ENCODE results near the gene PLCG2.
A peak's percentile ranks its signal among the peaks of the same experiment; 100 is the strongest.

Gene PLCG2

DNA sequence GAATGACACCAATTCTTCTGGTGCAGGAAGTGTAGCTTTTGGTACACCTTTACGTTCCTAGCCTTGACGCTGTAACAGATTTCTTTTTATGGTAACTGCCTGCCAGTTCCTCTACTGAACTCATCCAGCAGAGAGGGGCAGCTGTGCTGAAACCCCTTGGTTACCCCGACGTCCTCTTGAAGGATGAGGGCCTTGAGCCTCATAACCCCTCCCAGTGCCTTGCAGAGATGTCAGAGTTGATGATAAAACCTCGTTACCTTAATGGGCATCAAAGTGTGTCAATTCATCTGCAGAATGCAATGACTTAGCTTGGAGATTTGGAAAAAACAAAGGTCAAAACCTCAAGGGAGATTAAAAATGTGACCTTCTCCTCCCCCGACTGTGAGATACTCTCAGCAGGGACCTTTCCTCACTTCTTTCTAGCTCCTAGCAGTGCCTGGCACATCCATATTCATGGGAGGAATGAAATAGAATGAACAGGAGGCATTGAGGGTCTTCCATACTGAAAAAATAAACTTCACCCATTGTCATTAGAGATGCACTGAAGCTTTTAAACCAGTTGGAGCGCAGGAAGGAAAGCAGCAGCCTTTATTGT, 163.0 kb downstream of the PLCG2 start:
- WGBS (ENCODE audit: insufficient coverage), result 98% methylated on average over 5 of the region's 7 CpGs
- H3K4me3 ChIP-seq (ENCODE audit: control insufficient read depth in 1 of 7, extremely low read depth in 1 of 7, insufficient read depth in 4 of 7, low read depth in 2 of 7, low read length in 6 of 7), result no peak overlapping the region
- DNase-seq, result no peak
- no peaks in the 10 kb centered on the region for H3K27me3 ChIP-seq (replicated peaks in 2 of 5; ENCODE audit: control insufficient read depth in 4 of 5, insufficient read depth in 5 of 5, low read length in 4 of 5)
- no peaks in the 10 kb centered on the region for H3K4me1 ChIP-seq (ENCODE audit: control extremely low read depth in 1 of 4, control insufficient read depth in 4 of 4, insufficient read depth in 4 of 4, low read length in 3 of 4)
- ChIA-PET CTCF (interaction anchor here (2.1 to 4.3 kb wide), 4 partner anchors 12 to 289 kb away, joined by 5 to 19 read pairs (median 16); no protein-coding TSS in a partner anchor), POLR2A (interaction anchor here (0.6 kb wide), 1 partner anchor 12 kb away, joined by 3 read pairs; no protein-coding TSS in a partner anchor)
- H3K27ac ChIP-seq (ENCODE audit: insufficient read depth in 1 of 2, low read depth in 1 of 2, low read length in 2 of 2, poor library complexity in 1 of 2, severe bottlenecking in 2 of 2), result no peak overlapping the region
- H3K36me3 ChIP-seq (ENCODE audit: control insufficient read depth in 4 of 4, insufficient read depth in 4 of 4, low read length in 3 of 4), result peaks cover 29 to 73% (median 54%) of the 10 kb centered on the region in 4 experiments
- H3K9me3 ChIP-seq (ENCODE audit: control extremely low read depth in 1 of 5, control insufficient read depth in 4 of 5, insufficient read depth in 2 of 5, low read depth in 1 of 5, low read length in 4 of 5), result no peaks in the 10 kb centered on the region

GRCh38 chr16:81945665-81946064, 166.6 kb downstream of the PLCG2 start:
- 100% methylated on average over 1 of the region's 1 CpG for WGBS (ENCODE audit: insufficient coverage)
- no peak overlapping the region for H3K4me3 ChIP-seq (ENCODE audit: control insufficient read depth in 1 of 7, extremely low read depth in 1 of 7, insufficient read depth in 4 of 7, low read depth in 2 of 7, low read length in 6 of 7)
- CTCF ChIA-PET, result interaction anchor here (2.0 kb wide), 1 partner anchor 10 kb away, joined by 6 read pairs; no protein-coding TSS in a partner anchor

GRCh38 chr16:81946206-81946605, 167.1 kb downstream of the PLCG2 start:
- H3K36me3 ChIP-seq (ENCODE audit: control insufficient read depth in 4 of 4, insufficient read depth in 4 of 4, low read length in 3 of 4), result peaks cover 33 to 88% (median 55%) of the 10 kb centered on the region in 4 experiments
- ChIA-PET POLR2A (no interaction called here), CTCF (interaction anchor here (2.0 kb wide), 1 partner anchor 9 kb away, joined by 6 read pairs; no protein-coding TSS in a partner anchor)
- H3K9me3 ChIP-seq (ENCODE audit: control extremely low read depth in 1 of 5, control insufficient read depth in 4 of 5, insufficient read depth in 2 of 5, low read depth in 1 of 5, low read length in 4 of 5), result peaks cover 0 to 9% (median 4%) of the 10 kb centered on the region in 5 experiments
- 100% methylated on average over 4 of the region's 5 CpGs for WGBS (ENCODE audit: insufficient coverage)
- no peaks in the 10 kb centered on the region for H3K4me1 ChIP-seq (ENCODE audit: control extremely low read depth in 1 of 4, control insufficient read depth in 4 of 4, insufficient read depth in 4 of 4, low read length in 3 of 4)
- no peak for DNase-seq
- H3K4me3 ChIP-seq (ENCODE audit: control insufficient read depth in 1 of 7, extremely low read depth in 1 of 7, insufficient read depth in 4 of 7, low read depth in 2 of 7, low read length in 6 of 7), result no peak overlapping the region
- H3K27ac ChIP-seq (ENCODE audit: insufficient read depth in 1 of 2, low read depth in 1 of 2, low read length in 2 of 2, poor library complexity in 1 of 2, severe bottlenecking in 2 of 2), result no peak overlapping the region
- H3K27me3 ChIP-seq (replicated peaks in 2 of 5; ENCODE audit: control insufficient read depth in 4 of 5, insufficient read depth in 5 of 5, low read length in 4 of 5), result no peaks in the 10 kb centered on the region

More at GRCh38 chr16:81945665-81946064, 166.6 kb downstream of the PLCG2 start:
- no peak for DNase-seq
- peaks cover 0 to 5% (median 0%) of the 10 kb centered on the region in 5 experiments for H3K9me3 ChIP-seq (ENCODE audit: control extremely low read depth in 1 of 5, control insufficient read depth in 4 of 5, insufficient read depth in 2 of 5, low read depth in 1 of 5, low read length in 4 of 5)
- no peak overlapping the region for H3K27ac ChIP-seq (ENCODE audit: insufficient read depth in 1 of 2, low read depth in 1 of 2, low read length in 2 of 2, poor library complexity in 1 of 2, severe bottlenecking in 2 of 2)
- POLR2A ChIA-PET, result no interaction called here
- peaks cover 28 to 82% (median 53%) of the 10 kb centered on the region in 4 experiments for H3K36me3 ChIP-seq (ENCODE audit: control insufficient read depth in 4 of 4, insufficient read depth in 4 of 4, low read length in 3 of 4)
- H3K4me1 ChIP-seq (ENCODE audit: control extremely low read depth in 1 of 4, control insufficient read depth in 4 of 4, insufficient read depth in 4 of 4, low read length in 3 of 4), result no peaks in the 10 kb centered on the region
- H3K27me3 ChIP-seq (replicated peaks in 2 of 5; ENCODE audit: control insufficient read depth in 4 of 5, insufficient read depth in 5 of 5, low read length in 4 of 5), result no peaks in the 10 kb centered on the region

DNA sequence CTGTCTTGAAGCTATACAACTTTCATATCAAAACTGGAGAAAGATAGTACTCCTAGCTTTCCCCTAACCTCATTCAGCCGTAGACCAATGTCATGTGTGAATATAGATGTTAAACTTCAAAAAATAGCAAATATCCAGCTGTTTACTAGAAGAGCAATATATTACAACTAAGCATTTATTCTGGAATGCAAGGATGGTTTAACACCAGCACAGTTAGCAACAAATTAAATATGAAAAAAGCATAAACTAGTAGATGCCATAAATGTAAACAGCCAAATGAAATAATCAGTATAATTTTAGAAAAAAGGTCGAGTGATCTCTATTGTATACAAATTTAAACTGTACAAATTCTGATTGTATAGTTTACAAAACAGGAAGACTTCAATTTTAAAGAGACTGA, 172.5 kb downstream of the PLCG2 start:
- Histone ChIP-seq H3K4me3 (ENCODE audit: control insufficient read depth in 1 of 7, extremely low read depth in 1 of 7, insufficient read depth in 4 of 7, low read depth in 2 of 7, low read length in 6 of 7) (no peak overlapping the region), H3K36me3 (ENCODE audit: control insufficient read depth in 4 of 4, insufficient read depth in 4 of 4, low read length in 3 of 4) (peaks cover 27 to 80% (median 51%) of the 10 kb centered on the region in 4 experiments), H3K27me3 (replicated peaks in 2 of 5; ENCODE audit: control insufficient read depth in 4 of 5, insufficient read depth in 5 of 5, low read length in 4 of 5) (no peaks in the 10 kb centered on the region), H3K27ac (ENCODE audit: insufficient read depth in 1 of 2, low read depth in 1 of 2, low read length in 2 of 2, poor library complexity in 1 of 2, severe bottlenecking in 2 of 2) (no peak overlapping the region), H3K9me3 (ENCODE audit: control extremely low read depth in 1 of 5, control insufficient read depth in 4 of 5, insufficient read depth in 2 of 5, low read depth in 1 of 5, low read length in 4 of 5) (peaks cover 0 to 26% (median 6%) of the 10 kb centered on the region in 5 experiments), H3K4me1 (ENCODE audit: control extremely low read depth in 1 of 4, control insufficient read depth in 4 of 4, insufficient read depth in 4 of 4, low read length in 3 of 4) (peaks cover 0 to 7% (median 1%) of the 10 kb centered on the region in 4 experiments)
- POLR2A ChIA-PET, result no interaction called here
- peak in 2 of 3 donors; percentile 9 to 18 for DNase-seq
- WGBS (ENCODE audit: insufficient coverage), result no CpG with 5 or more reads among the region's 2 CpGs
- CTCF ChIA-PET, result interaction anchor here (3.3 kb wide), 1 partner anchor 11 kb away, joined by 11 read pairs; no protein-coding TSS in a partner anchor

GRCh38 chr16:81956213-81956948, 177.3 kb downstream of the PLCG2 start:
- WGBS (ENCODE audit: insufficient coverage), result 81% methylated on average over 5 of the region's 9 CpGs
- DNase-seq, result peak in 2 of 3 donors; percentile 6 to 22

DNA sequence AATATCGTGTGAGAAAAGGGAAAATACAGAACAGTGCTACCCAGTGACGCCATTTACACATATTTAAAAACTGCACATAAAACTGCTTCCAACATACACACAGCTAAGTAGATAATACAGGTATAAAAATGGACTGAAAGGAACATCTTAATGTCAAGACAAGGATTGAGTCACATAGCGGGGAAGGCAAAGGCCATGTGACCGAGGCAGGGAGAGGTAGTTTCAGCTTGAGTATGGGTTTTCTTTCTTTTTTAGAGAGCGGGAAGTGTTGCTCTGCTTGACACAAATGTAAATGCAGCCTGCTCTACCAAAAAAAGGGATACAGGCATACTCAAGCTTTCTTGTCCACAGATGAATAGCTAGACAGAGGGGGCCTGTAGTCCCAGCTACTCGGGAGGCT, 185.7 kb downstream of the PLCG2 start:
- CTCF ChIA-PET, result no interaction called here
- 100% methylated on average over 2 of the region's 6 CpGs for WGBS (ENCODE audit: insufficient coverage)

More at GRCh38 chr16:81956213-81956948, 177.3 kb downstream of the PLCG2 start:
- ChIA-PET CTCF (interaction anchor here (1.8 kb wide), 1 partner anchor 10 kb away, joined by 6 read pairs; no protein-coding TSS in a partner anchor), POLR2A (no interaction called here)
- H3K4me3 ChIP-seq (ENCODE audit: control insufficient read depth in 1 of 7, extremely low read depth in 1 of 7, insufficient read depth in 4 of 7, low read depth in 2 of 7, low read length in 6 of 7), result no peak overlapping the region
- H3K27ac ChIP-seq (ENCODE audit: insufficient read depth in 1 of 2, low read depth in 1 of 2, low read length in 2 of 2, poor library complexity in 1 of 2, severe bottlenecking in 2 of 2), result no peak overlapping the region
- H3K36me3 ChIP-seq (ENCODE audit: control insufficient read depth in 4 of 4, insufficient read depth in 4 of 4, low read length in 3 of 4), result peaks cover 12 to 71% (median 48%) of the 10 kb centered on the region in 4 experiments
- no peaks in the 10 kb centered on the region for H3K27me3 ChIP-seq (replicated peaks in 2 of 5; ENCODE audit: control insufficient read depth in 4 of 5, insufficient read depth in 5 of 5, low read length in 4 of 5)
- H3K9me3 ChIP-seq (ENCODE audit: control extremely low read depth in 1 of 5, control insufficient read depth in 4 of 5, insufficient read depth in 2 of 5, low read depth in 1 of 5, low read length in 4 of 5), result peaks cover 0 to 15% (median 3%) of the 10 kb centered on the region in 5 experiments
- peaks cover 0 to 10% (median 1%) of the 10 kb centered on the region in 4 experiments for H3K4me1 ChIP-seq (ENCODE audit: control extremely low read depth in 1 of 4, control insufficient read depth in 4 of 4, insufficient read depth in 4 of 4, low read length in 3 of 4)

More for the DNA sequence above, 185.7 kb downstream of the PLCG2 start:
- DNase-seq, result no peak
- Histone ChIP-seq H3K36me3 (ENCODE audit: control insufficient read depth in 4 of 4, insufficient read depth in 4 of 4, low read length in 3 of 4) (peaks cover 1 to 4% (median 3%) of the 10 kb centered on the region in 4 experiments), H3K27ac (ENCODE audit: insufficient read depth in 1 of 2, low read depth in 1 of 2, low read length in 2 of 2, poor library complexity in 1 of 2, severe bottlenecking in 2 of 2) (no peak overlapping the region), H3K27me3 (replicated peaks in 2 of 5; ENCODE audit: control insufficient read depth in 4 of 5, insufficient read depth in 5 of 5, low read length in 4 of 5) (no peaks in the 10 kb centered on the region), H3K9me3 (ENCODE audit: control extremely low read depth in 1 of 5, control insufficient read depth in 4 of 5, insufficient read depth in 2 of 5, low read depth in 1 of 5, low read length in 4 of 5) (peaks cover 0 to 4% (median 0%) of the 10 kb centered on the region in 5 experiments), H3K4me3 (ENCODE audit: control insufficient read depth in 1 of 7, extremely low read depth in 1 of 7, insufficient read depth in 4 of 7, low read depth in 2 of 7, low read length in 6 of 7) (no peak overlapping the region), H3K4me1 (ENCODE audit: control extremely low read depth in 1 of 4, control insufficient read depth in 4 of 4, insufficient read depth in 4 of 4, low read length in 3 of 4) (no peaks in the 10 kb centered on the region)
- POLR2A ChIA-PET, result no interaction called here

All from common myeloid progenitor, CD34-positive (primary cell).